Stimulated activated CD8-positive, alpha-beta memory T cell treated with anti-CD3 and anti-CD28 coated beads, Interleukin-15, amount 100 ng/mL, for 24 hours (primary cell): Measurements from ENCODE around the gene FPGS.
"Not testable (repeated sequence)": the region's sequence is repeated elsewhere in the genome, so short reads cannot be mapped to it uniquely, and the experiment has no call there.

Experiments used
- DNase-seq: peaks from one replicate; pipeline ENCODE4 v3.0.0-alpha.2; 2020; ENCODE audit warnings: low read depth

FPGS gene

DNA sequence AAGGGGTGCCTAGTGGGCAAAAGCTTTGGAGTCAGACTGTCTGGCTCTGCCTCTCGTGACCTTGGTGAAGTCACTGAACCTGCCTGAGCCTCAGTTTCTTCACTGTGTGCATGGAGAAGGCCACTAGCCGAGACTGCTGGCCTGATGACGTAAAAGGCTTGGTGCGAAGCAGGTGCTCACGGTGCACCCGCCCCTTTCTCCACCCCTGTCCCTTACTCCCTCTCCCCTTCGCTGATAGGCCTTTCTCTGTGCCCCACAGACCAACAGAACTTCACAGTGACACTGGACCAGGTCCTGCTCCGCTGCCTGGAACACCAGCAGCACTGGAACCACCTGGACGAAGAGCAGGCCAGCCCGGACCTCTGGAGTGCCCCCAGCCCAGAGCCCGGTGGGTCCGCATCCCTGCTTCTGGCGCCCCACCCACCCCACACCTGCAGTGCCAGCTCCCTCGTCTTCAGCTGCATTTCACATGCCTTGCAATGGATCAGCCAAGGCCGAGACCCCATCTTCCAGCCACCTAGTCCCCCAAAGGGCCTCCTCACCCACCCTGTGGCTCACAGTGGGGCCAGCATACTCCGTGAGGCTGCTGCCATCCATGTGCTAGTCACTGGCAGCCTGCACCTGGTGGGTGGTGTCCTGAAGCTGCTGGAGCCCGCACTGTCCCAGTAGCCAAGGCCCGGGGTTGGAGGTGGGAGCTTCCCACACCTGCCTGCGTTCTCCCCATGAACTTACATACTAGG, 10.4 kb downstream of the FPGS start:
- no peak for DNase-seq

- DNase-seq = no peak
Observed at GRCh38 chr9:127813686-127814226, 11.1 kb downstream of the FPGS start.

- DNase-seq = no peak
Observed at GRCh38 chr9:127814619-127815511, 12.2 kb downstream of the FPGS start.

DNA sequence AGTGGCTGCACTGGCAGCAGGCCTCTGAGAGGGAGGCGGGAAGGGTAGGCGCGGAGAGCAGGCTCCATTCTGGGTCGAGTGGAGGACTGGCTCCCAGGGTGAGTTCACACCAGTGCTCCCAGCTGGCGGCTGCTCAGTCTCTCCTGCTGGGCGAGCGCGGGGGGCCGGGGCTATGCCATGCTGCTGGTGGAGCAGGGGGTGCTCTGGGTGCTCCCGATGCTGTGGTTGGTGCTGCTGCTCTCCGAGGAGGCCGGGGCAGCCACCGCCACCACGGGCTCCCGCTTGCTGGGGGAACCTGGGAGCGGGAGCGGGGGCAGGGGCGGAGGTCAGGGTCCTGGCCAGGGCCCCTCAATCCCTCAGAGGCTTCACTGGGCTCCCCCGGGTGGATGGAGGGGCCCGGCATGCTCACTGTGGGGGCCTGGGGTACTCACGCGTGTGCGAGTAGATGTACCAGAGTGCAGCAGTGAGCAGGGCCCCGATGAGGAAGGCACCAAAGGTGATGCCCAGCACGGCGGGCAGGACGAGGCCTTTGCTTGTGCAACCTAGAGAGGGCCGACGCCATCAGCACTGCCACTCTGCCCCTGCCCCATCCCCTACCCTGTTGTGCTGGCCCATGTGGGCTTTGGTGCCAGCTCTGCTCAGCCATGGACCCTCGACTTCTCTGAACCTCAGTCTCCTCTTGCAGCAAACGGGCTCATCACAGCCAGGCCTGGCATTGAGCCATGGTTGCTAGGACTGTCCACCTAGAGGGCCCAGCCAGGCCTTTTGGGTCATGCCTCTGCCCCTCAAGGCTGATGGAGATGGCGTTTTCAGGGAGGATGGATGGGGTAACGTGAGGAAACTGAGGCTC, 13.1 kb downstream of the FPGS start:
- no peak for DNase-seq

- no peak for DNase-seq
Observed at GRCh38 chr9:127816362-127816725, 13.7 kb downstream of the FPGS start.

GRCh38 chr9:127816728-127817127, 14.0 kb downstream of the FPGS start:
- DNase-seq = no peak

DNA sequence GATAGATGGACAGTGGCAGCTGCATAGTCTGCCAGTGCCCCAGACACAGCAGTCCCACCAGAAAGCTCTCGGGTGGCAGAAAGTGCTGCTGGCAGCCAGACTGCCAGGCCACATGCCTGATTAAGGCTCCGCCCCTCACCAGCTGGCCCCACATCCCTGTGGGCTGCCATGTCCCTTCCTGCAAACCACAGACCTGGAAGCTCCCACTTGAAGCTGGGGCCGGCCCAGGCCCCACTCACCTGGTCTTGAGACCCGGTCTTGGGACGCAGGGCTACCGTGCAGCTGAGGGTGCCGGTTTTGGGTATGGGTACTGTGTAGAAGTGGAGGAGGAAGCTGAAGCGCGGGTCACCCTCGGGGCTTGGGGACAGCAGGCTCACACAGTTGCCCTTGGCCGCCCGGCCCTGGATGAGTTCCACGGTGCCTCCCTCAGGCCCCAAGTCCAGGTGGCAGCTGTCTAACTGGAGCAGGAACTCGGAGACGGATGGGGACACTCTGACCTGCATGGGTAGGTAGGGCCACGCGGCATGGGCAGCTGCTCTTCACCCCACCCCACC, 15.3 kb downstream of the FPGS start:
- no peak for DNase-seq

DNA sequence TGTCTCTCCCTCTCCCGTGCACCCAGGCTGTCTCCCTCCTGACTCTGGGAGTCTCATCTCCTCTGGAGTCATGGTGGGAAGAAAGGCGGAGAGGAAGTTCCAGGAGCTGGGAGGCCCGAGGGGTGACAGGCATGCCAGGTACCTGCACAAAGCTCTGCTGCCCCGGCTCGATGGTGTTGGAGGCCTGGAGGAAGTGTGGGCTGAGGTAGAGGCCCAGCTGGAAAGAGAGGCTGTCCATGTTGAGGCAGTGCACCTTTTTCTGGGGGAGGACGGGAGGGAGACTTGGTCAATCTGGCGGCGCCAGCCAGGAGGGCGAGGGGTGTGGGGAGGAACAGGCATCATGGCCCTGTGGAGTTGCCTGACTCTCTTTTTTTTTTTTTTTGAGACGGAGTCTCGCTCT, 15.9 kb downstream of the FPGS start:
- no peak for DNase-seq

DNA sequence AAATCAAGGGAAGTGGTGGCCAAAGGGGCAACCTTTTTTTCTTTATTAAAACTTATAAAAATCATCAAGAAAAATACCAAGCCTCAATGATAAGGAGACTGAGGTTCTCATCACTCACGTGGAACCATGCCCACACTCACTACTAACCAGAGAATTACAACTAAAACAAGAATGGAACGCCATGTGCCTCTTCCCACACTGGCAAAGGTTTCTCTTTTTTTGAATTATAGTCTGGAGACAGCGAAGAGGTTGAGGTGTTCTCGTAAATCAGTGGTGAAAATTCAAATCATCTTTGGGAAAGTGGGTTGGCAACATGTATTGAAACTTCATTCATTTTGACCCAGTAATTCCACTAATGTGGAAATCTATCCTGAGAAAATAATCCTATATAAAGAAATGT, 19.4 kb downstream of the FPGS start:
- DNase-seq = no peak

- no peak for DNase-seq
Observed at GRCh38 chr9:127825319-127826051, 22.8 kb downstream of the FPGS start.

GRCh38 chr9:127826253-127826913, 23.7 kb downstream of the FPGS start:
- DNase-seq = no peak

- DNase-seq = no peak
Observed at GRCh38 chr9:127828262-127829031, 25.8 kb downstream of the FPGS start.

DNA sequence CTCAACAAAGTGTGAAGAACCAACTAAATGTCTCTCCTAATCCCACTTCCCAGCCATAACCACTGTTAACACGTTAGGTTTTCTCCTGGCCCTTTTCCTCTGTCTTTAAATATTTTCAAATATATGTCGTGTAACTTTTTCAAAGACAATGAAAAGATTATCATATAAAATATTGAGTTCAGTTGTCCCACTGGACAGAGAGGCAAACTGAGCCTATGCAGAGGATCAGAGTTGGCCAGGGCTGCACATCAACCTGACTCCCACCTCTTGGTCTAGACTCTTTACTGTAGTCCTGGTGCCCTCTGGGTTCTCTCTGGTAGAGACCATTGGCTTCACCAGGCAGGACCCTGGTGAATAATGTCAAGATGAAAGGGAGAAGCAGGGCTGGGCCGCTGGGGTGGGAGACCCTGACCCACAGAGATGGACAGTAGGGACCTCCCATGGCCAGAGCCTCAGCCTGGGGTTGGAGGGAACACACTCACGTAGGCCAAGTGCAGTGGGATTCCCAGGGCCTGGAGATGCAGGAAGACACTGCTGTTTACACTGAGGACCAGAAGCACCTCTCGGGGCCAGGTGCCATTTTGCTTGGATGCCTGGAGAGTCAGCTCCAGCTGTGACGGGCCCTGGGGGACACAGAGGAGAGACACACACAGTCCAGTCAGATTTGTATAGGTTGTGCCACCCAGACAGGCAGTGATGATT, 26.7 kb downstream of the FPGS start:
- no peak for DNase-seq

DNA sequence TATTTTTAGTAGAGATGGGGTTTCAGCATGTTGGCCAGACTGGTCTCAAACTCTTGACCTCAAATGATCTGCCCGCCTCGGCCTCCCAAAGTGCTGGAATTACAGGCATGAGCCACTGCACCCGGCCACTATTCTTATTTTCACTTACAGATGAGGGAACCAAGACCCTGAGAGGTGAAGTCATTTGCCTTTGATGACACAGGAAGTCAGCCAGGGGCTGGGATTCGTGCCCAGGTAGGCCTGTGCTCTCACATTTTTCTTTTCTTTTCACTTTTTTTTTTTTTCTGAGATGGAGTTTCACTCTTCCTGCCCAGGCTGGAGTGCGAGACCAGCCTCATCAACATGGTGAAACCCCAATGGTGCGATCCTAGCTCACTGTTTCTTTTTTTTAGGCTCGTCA, 29.6 kb downstream of the FPGS start:
- DNase-seq = no peak

GRCh38 chr9:127833555-127833954, 30.9 kb downstream of the FPGS start:
- no peak for DNase-seq

GRCh38 chr9:127835991-127836516, 33.4 kb downstream of the FPGS start:
- no peak for DNase-seq

- not testable (repeated sequence) for DNase-seq
Observed at GRCh38 chr9:127836561-127836960, 33.9 kb downstream of the FPGS start.

- DNase-seq = no peak
Observed at GRCh38 chr9:127837346-127837745, 34.7 kb downstream of the FPGS start.
